Measurements from ENCODE around the gene UGT1A10.

UGT1A10 gene

GRCh38 chr2:233754872-233755611 lies 118.8 kb downstream of the UGT1A10 start:
- no peaks in the 10 kb centered on the region for H3K9me2 ChIP-seq (replicated peaks; ENCODE audit: control insufficient read depth, low read length)
- H3K4me1 ChIP-seq (ENCODE audit: control insufficient read depth, low read length) = no peaks in the 10 kb centered on the region
- no peaks in the 10 kb centered on the region for H3F3A ChIP-seq (ENCODE audit: control insufficient read depth, insufficient read depth)
- no peak overlapping the region for H3K4me2 ChIP-seq (ENCODE audit: low read length)
- H3K79me2 ChIP-seq (ENCODE audit: control insufficient read depth, low read length) = no peaks in the 10 kb centered on the region
- H3K4me3 ChIP-seq (ENCODE audit: low read length) = no peak overlapping the region
- no peaks in the 10 kb centered on the region for H4K20me1 ChIP-seq (ENCODE audit: control insufficient read depth, insufficient read depth, low read depth, low read length)
- no peaks in the 10 kb centered on the region for H3K36me3 ChIP-seq (ENCODE audit: control insufficient read depth, low read length)
- TF ChIP-seq EZH2phosphoT487 (IDR thresholded peaks at IDR 0.05; ENCODE audit: borderline replicate concordance, low read length) = no peak
- H3K27me3 ChIP-seq (ENCODE audit: control insufficient read depth, low read length) = no peaks in the 10 kb centered on the region
- no peak overlapping the region for H3K27ac ChIP-seq (ENCODE audit: low read depth, low read length)
- peaks cover 6% of the 10 kb centered on the region; the same call in 1 of the 2 replicates for H3K9me3 ChIP-seq (ENCODE audit: control insufficient read depth, insufficient read depth, low read length)

GRCh38 chr2:233756429-233757081 lies 120.3 kb downstream of the UGT1A10 start:
- Histone ChIP-seq H3K27me3 (ENCODE audit: control insufficient read depth, low read length) (no peaks in the 10 kb centered on the region), H3K4me2 (ENCODE audit: low read length) (no peak overlapping the region), H3K9me3 (ENCODE audit: control insufficient read depth, insufficient read depth, low read length) (no peaks in the 10 kb centered on the region), H3K36me3 (ENCODE audit: control insufficient read depth, low read length) (no peaks in the 10 kb centered on the region), H3K79me2 (ENCODE audit: control insufficient read depth, low read length) (no peaks in the 10 kb centered on the region), H3K4me1 (ENCODE audit: control insufficient read depth, low read length) (no peaks in the 10 kb centered on the region), H3K9me2 (replicated peaks; ENCODE audit: control insufficient read depth, low read length) (no peaks in the 10 kb centered on the region), H4K20me1 (ENCODE audit: control insufficient read depth, insufficient read depth, low read depth, low read length) (no peaks in the 10 kb centered on the region), H3K27ac (ENCODE audit: low read depth, low read length) (no peak overlapping the region), H3F3A (ENCODE audit: control insufficient read depth, insufficient read depth) (no peaks in the 10 kb centered on the region), H3K4me3 (ENCODE audit: low read length) (no peak overlapping the region)
- TF ChIP-seq CTCF (IDR thresholded peaks at IDR 0.05; ENCODE audit: low read depth, low read length, poor library complexity, severe bottlenecking) (no peak), EZH2phosphoT487 (IDR thresholded peaks at IDR 0.05; ENCODE audit: borderline replicate concordance, low read length) (no peak)

- Histone ChIP-seq H3K9me2 (replicated peaks; ENCODE audit: control insufficient read depth, low read length) (no peaks in the 10 kb centered on the region), H3K27ac (ENCODE audit: low read depth, low read length) (no peak overlapping the region), H3K4me3 (ENCODE audit: low read length) (no peak overlapping the region), H3K79me2 (ENCODE audit: control insufficient read depth, low read length) (no peaks in the 10 kb centered on the region), H3K27me3 (ENCODE audit: control insufficient read depth, low read length) (peaks cover 1% of the 10 kb centered on the region), H4K20me1 (ENCODE audit: control insufficient read depth, insufficient read depth, low read depth, low read length) (no peaks in the 10 kb centered on the region), H3K4me1 (ENCODE audit: control insufficient read depth, low read length) (no peaks in the 10 kb centered on the region), H3K4me2 (ENCODE audit: low read length) (no peak overlapping the region), H3F3A (ENCODE audit: control insufficient read depth, insufficient read depth) (no peaks in the 10 kb centered on the region), H3K36me3 (ENCODE audit: control insufficient read depth, low read length) (no peaks in the 10 kb centered on the region), H3K9me3 (ENCODE audit: control insufficient read depth, insufficient read depth, low read length) (no peaks in the 10 kb centered on the region)
- TF ChIP-seq EZH2phosphoT487 (IDR thresholded peaks at IDR 0.05; ENCODE audit: borderline replicate concordance, low read length) (no peak), CTCF (IDR thresholded peaks at IDR 0.05; ENCODE audit: low read depth, low read length, poor library complexity, severe bottlenecking) (no peak)
Observed at GRCh38 chr2:233758141-233758540, 121.9 kb downstream of the UGT1A10 start.

- Histone ChIP-seq H3K9me2 (replicated peaks; ENCODE audit: control insufficient read depth, low read length) (no peaks in the 10 kb centered on the region), H3K27ac (ENCODE audit: low read depth, low read length) (no peak overlapping the region), H3K9me3 (ENCODE audit: control insufficient read depth, insufficient read depth, low read length) (no peaks in the 10 kb centered on the region), H4K20me1 (ENCODE audit: control insufficient read depth, insufficient read depth, low read depth, low read length) (no peaks in the 10 kb centered on the region), H3K27me3 (ENCODE audit: control insufficient read depth, low read length) (peaks cover 3% of the 10 kb centered on the region), H3K4me2 (ENCODE audit: low read length) (no peak overlapping the region), H3K79me2 (ENCODE audit: control insufficient read depth, low read length) (no peaks in the 10 kb centered on the region), H3F3A (ENCODE audit: control insufficient read depth, insufficient read depth) (no peaks in the 10 kb centered on the region), H3K4me1 (ENCODE audit: control insufficient read depth, low read length) (no peaks in the 10 kb centered on the region), H3K4me3 (ENCODE audit: low read length) (no peak overlapping the region), H3K36me3 (ENCODE audit: control insufficient read depth, low read length) (no peaks in the 10 kb centered on the region)
- TF ChIP-seq EZH2phosphoT487 (IDR thresholded peaks at IDR 0.05; ENCODE audit: borderline replicate concordance, low read length) = no peak
- TF ChIP-seq CTCF (IDR thresholded peaks at IDR 0.05; ENCODE audit: low read depth, low read length, poor library complexity, severe bottlenecking) = no peak
Observed at GRCh38 chr2:233758849-233759248, 122.6 kb downstream of the UGT1A10 start.

Measured in DOHH2 (cell line).